HepG2 (cell line): ENCODE results near the gene VEGFC. TPM values are rescaled to one million over a fixed set of nuclear protein-coding genes. Genes with fewer than 3 reads are reported as not detected.
A peak's percentile ranks its signal among the peaks of the same experiment; 100 is the strongest.

ENCODE experiments used
- ATAC-seq: fragments of 200-7000 bp; cut with Tn5 transposase; 3 replicates; pipeline ENCODE4 v1.9.1; 2020; ENCODE audit warnings: mild to moderate bottlenecking, moderate library complexity
- Bru-seq: library from RNA; stranded (reverse); fragments of 400-500 nt; gene quantifications from one replicate; lab custom pipeline; 2021; lab: Mats Ljungman, UMichigan
- BruChase-seq, 2 experiments: library from RNA; stranded (reverse); fragments of 400-500 nt; gene quantifications; one replicate each; lab custom pipeline; 2021; lab: Mats Ljungman, UMichigan
- BruUV-seq: library from RNA; stranded (reverse); fragments of 400-500 nt; replicated peaks from 2 replicates; lab custom pipeline; 2021; lab: Mats Ljungman, UMichigan
- CTCF ChIA-PET: fragments of 300-600 bp; formaldehyde crosslinking; extraction: SDS; loops from one replicate; lab custom pipeline; 2021; ENCODE audit warnings: low total read pairs, inconsistent platforms, low intra/inter-chr PET ratio; lab: Yijun Ruan, JAX
- POLR2A ChIA-PET: fragments of 350-600 bp; sonication (Branson Sonifier 250); formaldehyde crosslinking; loops from one replicate; lab custom pipeline; 2020; ENCODE audit warnings: antibody characterized with exemption, inconsistent platforms; lab: Yijun Ruan, JAX
- DNase-seq: peaks from one replicate; pipeline ENCODE4 v3.0.0-alpha.2; 2015; ENCODE audit warnings: low spot score
- FAIRE-seq: peaks from 3 replicates; lab custom pipeline; 2011; peaks lifted over from hg19 to GRCh38; lab: Jason Lieb, UNC
- H2AFZ ChIP-seq: one replicate; pipeline ENCODE4 v1.6.1; 2011; ENCODE audit warnings: low read length, inconsistent platforms
- H3K27ac ChIP-seq: fragments of 300-600 bp; 3 replicates; pipeline ENCODE4 v1.8.0; 2011; ENCODE audit warnings: mixed run types, mild to moderate bottlenecking, mixed read lengths, low read length, inconsistent platforms; ENCODE audit not compliant: insufficient read depth; ENCODE audit errors: extremely low read length
- H3K27me3 ChIP-seq, 2 experiments: fragments of 200-600 bp in 1 of 2; 2 replicates in 1 of 2; 3 replicates in 1 of 2; pipeline versions ENCODE4 v1.6.0 to v1.8.0; 2011; ENCODE audit warnings: low read length in 2 of 2, mild to moderate bottlenecking in 2 of 2, moderate library complexity in 2 of 2, inconsistent platforms in 1 of 2; ENCODE audit not compliant: insufficient read depth in 2 of 2, control insufficient read depth in 1 of 2
- H3K36me3 ChIP-seq, 2 experiments: fragments of 200-600 bp in 1 of 2; replicated peaks in 1 of 2; 2 replicates in 1 of 2; 3 replicates in 1 of 2; pipeline versions ENCODE4 v1.5.1 to v1.8.0; 2011; ENCODE audit warnings: low read length in 2 of 2, inconsistent platforms in 1 of 2; ENCODE audit not compliant: insufficient read depth in 2 of 2, control insufficient read depth in 1 of 2
- H3K4me1 ChIP-seq: 2 replicates; pipeline ENCODE4 v1.5.1; 2012; ENCODE audit warnings: low read length, inconsistent platforms; ENCODE audit not compliant: insufficient read depth
- H3K4me2 ChIP-seq: 2 replicates; pipeline ENCODE4 v1.6.0; 2011; ENCODE audit warnings: low read depth, low read length, inconsistent platforms
- H3K4me3 ChIP-seq, 3 experiments: fragments of 200-600 bp in 1 of 3; sonication (generic), shearing (Covaris generic) in 1 of 3; replicated peaks in 1 of 3; 2 replicates each; pipeline ENCODE4 v1.5.1; 2011 to 2016; ENCODE audit warnings: low read length in 3 of 3, inconsistent platforms in 2 of 3, low read depth in 2 of 3, mild to moderate bottlenecking in 2 of 3, control low read depth in 1 of 3, mixed read lengths in 1 of 3; ENCODE audit not compliant: insufficient read depth in 1 of 3
- H3K79me2 ChIP-seq: one replicate; pipeline ENCODE4 v1.6.1; 2011; ENCODE audit warnings: low read length, inconsistent platforms; ENCODE audit not compliant: insufficient read depth
- H3K9ac ChIP-seq: 2 replicates; pipeline ENCODE4 v1.6.0; 2011; ENCODE audit warnings: mild to moderate bottlenecking, low read depth, low read length, inconsistent platforms; ENCODE audit not compliant: insufficient read depth
- H3K9me3 ChIP-seq: 2 replicates; pipeline ENCODE4 v1.5.1; 2012; ENCODE audit warnings: mild to moderate bottlenecking, low read length
- H4K20me1 ChIP-seq: 2 replicates; pipeline ENCODE4 v1.6.0; 2011; ENCODE audit warnings: inconsistent platforms, mild to moderate bottlenecking, low read length, moderate library complexity; ENCODE audit not compliant: insufficient read depth
- HNRNPK ChIP-seq: fragments of 200-400 bp; formaldehyde crosslinking; IDR thresholded peaks from 2 replicates; pipeline ENCODE4 v1.6.1; 2018; ENCODE audit warnings: low read length, low read depth, moderate library complexity, mild to moderate bottlenecking; ENCODE audit not compliant: poor library complexity, severe bottlenecking
- HNRNPLL ChIP-seq: fragments of 200-400 bp; formaldehyde crosslinking; IDR thresholded peaks from 2 replicates; pipeline ENCODE4 v1.6.1; 2017; ENCODE audit warnings: mild to moderate bottlenecking, low read depth, low read length; ENCODE audit not compliant: poor library complexity, severe bottlenecking
- KDM2A ChIP-seq: sonication (generic); formaldehyde crosslinking; IDR thresholded peaks from 2 replicates; pipeline ENCODE4 v1.4.0; 2020; ENCODE audit warnings: low read depth, missing genetic modification reagents, borderline replicate concordance
- ZNF230 ChIP-seq: sonication (generic); formaldehyde crosslinking; IDR thresholded peaks from 2 replicates; pipeline ENCODE4 v1.4.0; 2020; ENCODE audit warnings: mild to moderate bottlenecking, missing genetic modification reagents
- WGBS: methylation state at CpG from one replicate; pipeline ENCODE4 v1.1.6; 2017; ENCODE audit warnings: low lambda C conversion rate; 5-methylcytosine and 5-hydroxymethylcytosine counted together
- in situ Hi-C: cut with HindIII; loops from 2 replicates; pipeline ENCODE4 v1.10.0; 2017; ENCODE audit warnings: low pct_unique_long_range_greater_than_20kb; ENCODE audit not compliant: extremely low pct_ligation_motif_present
- intact Hi-C: fragments of 100-400 bp; cut with micrococcal nuclease; formaldehyde crosslinking; loops from one replicate; pipeline ENCODE4 v1.10.0; 2022; ENCODE audit not compliant: unreplicated experiment
- long read RNA-seq, 2 experiments: library from RNA in 1 of 2; library from polyadenylated mRNA in 1 of 2; stranded (forward) in 1 of 2; unstranded in 1 of 2; transcript quantifications; one replicate each; pipeline ENCODE4 v2.0.0, GENCODE V29; 2019 to 2022
- polyA minus RNA-seq, 3 experiments: library from RNA; depleted of rRNA, polyadenylated mRNA; stranded (reverse); fragments of >200 nt; gene quantifications; 2 replicates each; pipeline ENCODE4 v1.2.3, GENCODE V29; 2011; ENCODE audit warnings: low replicate concordance in 1 of 3
- polyA plus RNA-seq, 8 experiments: library from polyadenylated mRNA; depleted of rRNA in 3 of 8; stranded (reverse) in 7 of 8; unstranded in 1 of 8; fragments of >200 nt; fragmentation: Illumina TruSeq in 4 of 8; extraction: Trizol in 4 of 8; gene quantifications; 2 replicates each; pipeline versions ENCODE4 v1.2.1 to v1.2.3, GENCODE V29; 2011 to 2016; ENCODE audit warnings: low read depth in 4 of 8, missing spikeins in 1 of 8, mixed read lengths in 1 of 8; ENCODE audit not compliant: insufficient read depth in 1 of 8
- total RNA-seq, 5 experiments: library from RNA; depleted of rRNA; stranded (reverse); fragments of >200 nt; fragmentation: Illumina TruSeq; extraction: Trizol; gene quantifications; 2 replicates each; pipeline ENCODE4 v1.2.3, GENCODE V29; 2016; ENCODE audit warnings: low read depth in 1 of 5
- TF ChIP-seq, protein P1 (sequence below): sonication (generic); formaldehyde crosslinking; IDR thresholded peaks from 2 replicates; pipeline ENCODE4 v1.8.1; 2023; ENCODE audit warnings: mild to moderate bottlenecking, moderate library complexity, missing genetic modification reagents
- TF ChIP-seq, protein P2 (sequence below): sonication (generic); formaldehyde crosslinking; IDR thresholded peaks from 2 replicates; pipeline ENCODE4 v1.4.0; 2020; ENCODE audit warnings: missing genetic modification reagents

The VEGFC gene, protein sequence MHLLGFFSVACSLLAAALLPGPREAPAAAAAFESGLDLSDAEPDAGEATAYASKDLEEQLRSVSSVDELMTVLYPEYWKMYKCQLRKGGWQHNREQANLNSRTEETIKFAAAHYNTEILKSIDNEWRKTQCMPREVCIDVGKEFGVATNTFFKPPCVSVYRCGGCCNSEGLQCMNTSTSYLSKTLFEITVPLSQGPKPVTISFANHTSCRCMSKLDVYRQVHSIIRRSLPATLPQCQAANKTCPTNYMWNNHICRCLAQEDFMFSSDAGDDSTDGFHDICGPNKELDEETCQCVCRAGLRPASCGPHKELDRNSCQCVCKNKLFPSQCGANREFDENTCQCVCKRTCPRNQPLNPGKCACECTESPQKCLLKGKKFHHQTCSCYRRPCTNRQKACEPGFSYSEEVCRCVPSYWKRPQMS
- not detected in 2 replicates for total RNA-seq (2016; rRNA removed; fragmentation: Illumina TruSeq; extraction: Trizol)
- total RNA-seq (2016; cell fraction: cytosol; rRNA removed; fragmentation: Illumina TruSeq; extraction: Trizol; ENCODE audit: low read depth) = not detected in 2 replicates
- total RNA-seq (2016; cell fraction: insoluble cytoplasmic fraction; rRNA removed; fragmentation: Illumina TruSeq; extraction: Trizol) = not detected in 2 replicates
- not detected in 2 replicates for total RNA-seq (2016; cell fraction: membrane; rRNA removed; fragmentation: Illumina TruSeq; extraction: Trizol)
- not detected in 2 replicates for total RNA-seq (2016; cell fraction: nucleus; rRNA removed; fragmentation: Illumina TruSeq; extraction: Trizol)
- not detected in 2 replicates for polyA plus RNA-seq (2011; rRNA removed)
- polyA plus RNA-seq (2011; cell fraction: cytosol; rRNA removed) = not detected in 2 replicates
- polyA plus RNA-seq (2011; cell fraction: nucleus; rRNA removed) = not detected in 2 replicates
- not detected in 2 replicates for polyA plus RNA-seq (2012)
- polyA plus RNA-seq (2016; cell fraction: cytosol; fragmentation: Illumina TruSeq; extraction: Trizol; ENCODE audit: low read depth) = not detected in 2 replicates
- not detected in 2 replicates for polyA plus RNA-seq (2016; cell fraction: insoluble cytoplasmic fraction; fragmentation: Illumina TruSeq; extraction: Trizol; ENCODE audit: low read depth)
- not detected in 2 replicates for polyA plus RNA-seq (2016; cell fraction: membrane; fragmentation: Illumina TruSeq; extraction: Trizol; ENCODE audit: low read depth)
- not detected in 2 replicates for polyA plus RNA-seq (2016; cell fraction: nucleus; fragmentation: Illumina TruSeq; extraction: Trizol; ENCODE audit: insufficient read depth, low read depth)
- polyA minus RNA-seq (2011; rRNA and poly(A)+ RNA removed; ENCODE audit: low replicate concordance) = 1.4 TPM in 1 of 2 replicates, not detected in the other
- not detected in 2 replicates for polyA minus RNA-seq (2011; cell fraction: cytosol; rRNA and poly(A)+ RNA removed)
- not detected in 2 replicates for polyA minus RNA-seq (2011; cell fraction: nucleus; rRNA and poly(A)+ RNA removed)
- percentile 6 among the genes with signal in this experiment for Bru-seq, nascent RNA
- percentile 6 among the genes with signal in this experiment for BruChase-seq, experiment 1, labeled RNA remaining after a 6-hour chase
- BruChase-seq, experiment 2, labeled RNA remaining after a 2-hour chase = percentile 5 among the genes with signal in this experiment
- long read RNA-seq, experiment 1 = 0 reads
- long read RNA-seq, experiment 2 = 0 reads

GRCh38 chr4:176792326-176793059 lies at the start of gene VEGFC:
Gene VEGFC, minus strand, starts transcription at chr4:176792922. Its CDS starts 611 bp downstream, at chr4:176792311.
- Histone ChIP-seq H3K9me3 (no peaks in the 10 kb centered on the region), H3K27me3 (peaks cover 3 to 20% of the 10 kb centered on the region in 2 experiments), H3K27ac (no peak within 1 kb of the TSS), H3K4me1 (peaks cover 6% of the 10 kb centered on the region; the same call in 1 of the 2 replicates), H3K4me3 (peak within 1 kb of the TSS; percentile 30 to 57 (median 46); a peak in 5 of 6 replicates), H3K9ac (no peak within 1 kb of the TSS), H3K36me3 (no peaks in the 10 kb centered on the region), H3K79me2 (no peaks in the 10 kb centered on the region), H2AFZ (no peak within 1 kb of the TSS), H3K4me2 (peak within 1 kb of the TSS; percentile 61)
- intact Hi-C loops = loop anchor here (5.0 kb wide), 1 partner anchor 415 kb away; no protein-coding TSS in a partner anchor
- BruUV-seq = no TSS peak
- WGBS = 0% methylated on average over 2 of the region's 91 CpGs
- in situ Hi-C loops = no loop called here
- ChIA-PET POLR2A (no interaction called here), CTCF (no interaction called here)
- peak; percentile 97 for ATAC-seq
- TF ChIP-seq, protein P1, sequence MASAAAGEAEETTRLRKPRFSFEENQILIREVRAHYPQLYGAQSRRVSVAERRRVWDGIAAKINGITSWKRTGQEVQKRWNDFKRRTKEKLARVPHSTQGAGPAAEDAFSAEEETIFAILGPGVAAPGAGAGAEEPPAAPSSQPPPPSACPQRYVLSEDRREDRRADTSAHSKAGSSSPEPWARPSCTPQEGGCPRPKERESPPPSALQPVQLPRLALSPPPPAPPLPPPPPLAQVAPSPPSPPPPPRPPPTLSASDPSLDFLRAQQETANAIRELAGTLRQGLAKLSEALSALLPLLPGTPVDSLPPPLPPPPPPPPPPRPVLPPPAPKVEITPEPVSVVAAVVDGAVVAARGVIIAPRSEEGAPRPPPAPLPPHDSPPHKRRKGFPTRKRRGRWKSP (CRISPR knock-in tag) = peak; percentile 38; the same call in 1 of the 2 replicates
- TF ChIP-seq HNRNPK = peak; percentile 43
- 0 out of 2 replicates have a peak, but pooled peaks have one; percentile 18 for TF ChIP-seq KDM2A
- TF ChIP-seq ZNF230 (CRISPR knock-in tag) = no peak
- TF ChIP-seq, protein P2, sequence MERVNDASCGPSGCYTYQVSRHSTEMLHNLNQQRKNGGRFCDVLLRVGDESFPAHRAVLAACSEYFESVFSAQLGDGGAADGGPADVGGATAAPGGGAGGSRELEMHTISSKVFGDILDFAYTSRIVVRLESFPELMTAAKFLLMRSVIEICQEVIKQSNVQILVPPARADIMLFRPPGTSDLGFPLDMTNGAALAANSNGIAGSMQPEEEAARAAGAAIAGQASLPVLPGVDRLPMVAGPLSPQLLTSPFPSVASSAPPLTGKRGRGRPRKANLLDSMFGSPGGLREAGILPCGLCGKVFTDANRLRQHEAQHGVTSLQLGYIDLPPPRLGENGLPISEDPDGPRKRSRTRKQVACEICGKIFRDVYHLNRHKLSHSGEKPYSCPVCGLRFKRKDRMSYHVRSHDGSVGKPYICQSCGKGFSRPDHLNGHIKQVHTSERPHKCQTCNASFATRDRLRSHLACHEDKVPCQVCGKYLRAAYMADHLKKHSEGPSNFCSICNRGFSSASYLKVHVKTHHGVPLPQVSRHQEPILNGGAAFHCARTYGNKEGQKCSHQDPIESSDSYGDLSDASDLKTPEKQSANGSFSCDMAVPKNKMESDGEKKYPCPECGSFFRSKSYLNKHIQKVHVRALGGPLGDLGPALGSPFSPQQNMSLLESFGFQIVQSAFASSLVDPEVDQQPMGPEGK (CRISPR knock-in tag) = 0 out of 2 replicates have a peak, but pooled peaks have one; percentile 14
- peak; percentile 16 for TF ChIP-seq HNRNPLL
- TF ChIP-seq, all 625 proteins: peak for 5
- no peaks in the 10 kb centered on the region for H4K20me1 ChIP-seq
- DNase-seq (peak; percentile 3), FAIRE-seq (no peak)
